Ovary (tissue), 3 donors: ENCODE data around the gene IL15.

Experiments
- EP300 ChIP-seq: sonication (generic); formaldehyde crosslinking; IDR thresholded peaks from one replicate; pipeline ENCODE4 v1.6.1; 2017; ENCODE audit warnings: antibody characterized with exemption
- POLR2A ChIP-seq: fragments of 450-650 bp; IDR thresholded peaks from one replicate; pipeline ENCODE4 v1.6.1; 2017; ENCODE audit warnings: antibody characterized with exemption, mild to moderate bottlenecking, moderate library complexity
- TF ChIP-seq, protein P1 (sequence below), 3 donors: fragments of 450-650 bp in 2 of 3; fragments of 200-600 bp in 1 of 3; IDR thresholded peaks; one replicate each; pipeline versions ENCODE4 v1.5.1 to v1.8.0; 2016 to 2022; ENCODE audit warnings: antibody characterized with exemption in 3 of 3, mild to moderate bottlenecking in 1 of 3
- donor health status: DM: no; HTN: no; CAD: no.

DNA sequence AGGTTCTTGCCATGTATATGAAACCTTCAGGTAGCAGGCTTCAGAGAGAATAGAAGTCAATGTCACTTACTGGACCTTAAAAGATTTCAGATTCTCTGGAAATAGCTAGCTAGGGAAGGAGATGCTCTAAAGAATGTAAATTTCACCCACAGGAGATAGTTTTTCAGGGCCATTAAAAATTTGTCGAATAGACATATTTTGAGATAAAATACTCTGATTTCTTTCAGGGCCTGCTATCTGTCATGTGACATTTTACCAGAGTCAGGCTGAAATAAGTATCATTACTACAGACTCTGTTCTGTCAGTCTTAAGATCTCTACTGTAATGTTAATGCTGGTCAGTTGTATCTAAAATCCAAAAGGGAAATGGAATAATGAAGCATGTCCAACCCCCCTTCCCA lies 15.7 kb upstream of the IL15 start:
- TF ChIP-seq EP300 (no peak), POLR2A (no peak)
- TF ChIP-seq, protein P1, sequence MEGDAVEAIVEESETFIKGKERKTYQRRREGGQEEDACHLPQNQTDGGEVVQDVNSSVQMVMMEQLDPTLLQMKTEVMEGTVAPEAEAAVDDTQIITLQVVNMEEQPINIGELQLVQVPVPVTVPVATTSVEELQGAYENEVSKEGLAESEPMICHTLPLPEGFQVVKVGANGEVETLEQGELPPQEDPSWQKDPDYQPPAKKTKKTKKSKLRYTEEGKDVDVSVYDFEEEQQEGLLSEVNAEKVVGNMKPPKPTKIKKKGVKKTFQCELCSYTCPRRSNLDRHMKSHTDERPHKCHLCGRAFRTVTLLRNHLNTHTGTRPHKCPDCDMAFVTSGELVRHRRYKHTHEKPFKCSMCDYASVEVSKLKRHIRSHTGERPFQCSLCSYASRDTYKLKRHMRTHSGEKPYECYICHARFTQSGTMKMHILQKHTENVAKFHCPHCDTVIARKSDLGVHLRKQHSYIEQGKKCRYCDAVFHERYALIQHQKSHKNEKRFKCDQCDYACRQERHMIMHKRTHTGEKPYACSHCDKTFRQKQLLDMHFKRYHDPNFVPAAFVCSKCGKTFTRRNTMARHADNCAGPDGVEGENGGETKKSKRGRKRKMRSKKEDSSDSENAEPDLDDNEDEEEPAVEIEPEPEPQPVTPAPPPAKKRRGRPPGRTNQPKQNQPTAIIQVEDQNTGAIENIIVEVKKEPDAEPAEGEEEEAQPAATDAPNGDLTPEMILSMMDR (IDR thresholded peaks at IDR 0.05), result no peak
